OCI-LY1 (cell line): ENCODE results near the gene MIOX.

ENCODE experiments used
- CTCF ChIP-seq: fragments of 200-600 bp; sonication (generic), shearing (Covaris generic); IDR thresholded peaks from 2 replicates; pipeline ENCODE4 v1.5.1; 2017; ENCODE audit warnings: mild to moderate bottlenecking, antibody characterized with exemption, low read length, moderate library complexity, mixed read lengths
- EZH2 ChIP-seq: fragments of 200-600 bp; sonication (generic), shearing (Covaris generic); IDR thresholded peaks from 2 replicates; pipeline ENCODE4 v1.8.0; 2017; ENCODE audit warnings: borderline replicate concordance, mixed run types, mild to moderate bottlenecking, antibody characterized with exemption, low read length, moderate library complexity, mixed read lengths

DNA sequence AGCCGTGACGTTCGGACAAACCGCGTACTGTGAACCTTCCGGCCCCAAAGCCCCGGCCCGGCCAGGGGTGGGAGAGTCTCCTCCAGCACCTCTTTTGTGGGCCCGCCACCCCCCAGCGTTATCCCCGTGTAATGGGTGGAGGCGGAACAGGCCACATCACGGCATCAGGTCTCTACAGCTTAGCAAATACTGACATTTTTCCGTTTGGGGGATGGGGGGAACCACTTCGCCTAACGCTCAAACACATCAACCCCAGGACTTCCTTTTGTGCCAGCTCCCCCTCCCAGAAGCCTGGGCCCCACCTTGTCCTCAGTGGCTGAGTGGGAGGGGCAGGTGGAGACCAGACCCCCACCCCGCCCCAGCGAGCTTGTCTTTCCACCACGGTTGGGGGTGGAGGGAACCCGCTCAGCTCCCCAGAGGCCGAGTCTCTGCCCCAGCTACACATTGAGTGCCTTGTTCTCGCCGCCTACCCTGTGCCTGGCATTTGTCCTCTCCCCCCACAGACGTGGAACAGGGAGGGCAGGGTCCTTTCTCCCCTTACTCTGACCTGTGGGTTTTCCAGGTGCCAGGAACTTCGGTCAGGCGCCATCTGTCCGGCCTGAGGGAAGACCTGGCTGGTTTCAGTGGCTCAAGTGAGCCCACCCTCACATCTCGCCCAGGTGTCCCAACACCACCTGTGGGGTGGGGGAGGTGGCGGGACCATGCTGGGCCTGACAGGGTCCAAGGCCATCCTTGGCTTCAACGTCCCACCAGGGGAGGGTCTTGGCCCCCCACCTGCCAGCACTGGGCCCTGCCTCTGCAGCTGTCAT, 41.4 kb upstream of the MIOX start:
- TF ChIP-seq CTCF (no peak), EZH2 (no peak)
